Non-pigmented ciliary epithelial cell (primary cell): ENCODE results near the gene ZNF556.

Source experiments
- DNase-seq: peaks from one replicate; pipeline ENCODE4 v3.0.0-alpha.2; 2010; ENCODE audit warnings: low read depth

ZNF556 gene

DNA sequence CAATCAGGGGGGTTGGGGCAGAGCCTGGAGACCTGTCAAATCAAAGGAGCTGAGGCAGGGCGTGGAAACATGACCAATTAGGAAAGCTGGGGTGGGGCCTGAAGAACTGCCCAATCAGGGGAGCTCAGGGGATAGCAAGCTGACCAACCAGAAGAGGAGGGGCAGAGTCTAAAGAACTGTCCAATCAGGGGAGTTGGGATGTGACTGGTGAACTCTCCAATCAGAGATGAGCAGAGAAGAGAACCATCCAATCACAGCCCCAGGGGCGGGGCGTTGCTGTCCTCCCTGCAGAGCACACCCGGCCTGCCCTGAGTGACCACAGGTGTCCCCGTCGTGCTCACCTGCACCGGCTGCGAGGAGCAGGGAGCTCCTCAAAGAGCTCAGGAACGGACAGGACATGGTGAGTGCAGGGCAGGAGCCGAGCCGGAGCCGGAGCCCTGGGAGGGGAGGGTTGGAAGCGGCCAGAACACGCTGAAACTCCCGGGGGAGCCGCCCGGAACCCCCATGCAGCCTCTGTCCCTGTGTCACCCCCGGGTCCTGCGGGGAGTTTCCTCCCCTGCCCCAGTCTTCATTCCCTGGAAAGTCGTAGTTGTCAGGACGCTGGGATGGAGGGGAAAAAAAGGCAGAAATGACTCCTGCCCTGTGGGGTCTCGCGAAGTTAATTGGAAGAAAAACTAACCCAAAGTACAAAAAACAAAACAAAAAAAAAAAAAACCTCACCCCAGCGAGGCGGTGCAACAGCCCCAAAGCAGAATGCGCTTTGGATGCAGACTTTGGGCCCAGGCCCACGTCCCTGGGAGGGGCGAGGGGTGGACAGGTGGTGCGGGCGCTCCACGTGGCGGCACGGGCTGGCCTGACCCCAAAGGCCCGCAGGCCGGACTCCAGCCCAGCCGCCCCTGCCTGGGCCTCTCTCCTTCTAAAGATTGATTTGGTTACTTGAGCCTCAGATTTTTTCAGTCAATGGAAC is at the start of gene ZNF556:
ZNF556 (plus strand) TSS at position 311 of the 967 bp plus-strand sequence; CDS start at position 398, 87 bp downstream.
- DNase-seq = no peak

GRCh38 chr19:2819540-2820111 is 47.5 kb upstream of the ZNF556 start, which contains the start of gene ZNF554:
Gene ZNF554, plus strand, starts transcription at chr19:2819868. Its CDS starts 204 bp downstream, at chr19:2820072.
- peak; percentile 73 for DNase-seq

DNA sequence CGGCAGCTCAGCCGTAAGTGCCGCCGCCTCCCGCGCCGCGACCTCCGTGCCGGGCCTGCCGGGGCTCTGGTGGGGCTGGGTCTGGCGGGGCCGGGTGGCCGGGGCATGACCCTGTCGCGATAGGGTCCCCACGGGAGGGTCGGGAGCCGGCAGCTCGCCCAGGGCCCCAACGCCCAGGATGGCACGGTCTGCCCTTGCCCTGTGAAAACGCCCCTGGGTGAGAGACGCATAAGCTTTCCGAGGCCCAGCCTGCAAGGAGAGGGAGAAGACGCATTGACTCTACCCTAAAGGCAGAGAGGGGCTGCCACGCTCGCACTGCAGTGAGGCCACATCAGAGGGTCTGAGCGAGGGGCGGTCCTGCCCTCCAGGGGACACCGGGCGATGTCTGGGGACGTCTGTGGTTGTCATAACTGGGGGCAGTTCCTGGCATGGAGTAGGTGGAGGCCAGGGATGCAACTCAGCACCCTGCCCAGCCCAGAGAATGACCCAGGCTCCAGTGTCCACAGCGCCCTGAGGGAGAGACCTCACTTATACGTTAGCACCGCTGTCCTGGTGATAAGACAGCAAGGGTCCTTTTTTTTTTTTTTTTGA is 46.9 kb upstream of the ZNF556 start:
- DNase-seq = no peak

- DNase-seq = no peak
Observed at GRCh38 chr19:2822846-2823245, 44.3 kb upstream of the ZNF556 start.

DNA sequence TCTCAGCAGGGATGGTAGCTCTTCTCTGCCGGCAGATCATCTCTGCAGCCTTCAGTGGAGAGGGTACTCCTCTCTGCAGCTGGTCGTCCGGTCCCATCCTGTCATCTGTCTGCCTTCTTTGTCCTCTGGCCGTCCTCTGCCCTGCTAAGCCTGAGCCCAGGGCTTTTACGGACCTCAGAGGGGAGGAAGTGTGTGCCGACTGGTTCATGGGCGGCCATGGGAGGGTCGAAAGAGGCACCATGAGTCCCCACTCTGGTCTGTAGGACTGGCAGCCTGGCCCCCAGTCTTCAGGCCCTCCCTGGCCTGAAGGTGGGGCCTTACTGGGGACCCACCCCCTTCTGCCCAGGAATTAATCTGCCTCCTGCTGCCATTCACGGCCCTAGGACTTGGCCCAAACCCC is 43.5 kb upstream of the ZNF556 start:
- DNase-seq = no peak

GRCh38 chr19:2824129-2824528 is 43.0 kb upstream of the ZNF556 start:
- DNase-seq = no peak

DNA sequence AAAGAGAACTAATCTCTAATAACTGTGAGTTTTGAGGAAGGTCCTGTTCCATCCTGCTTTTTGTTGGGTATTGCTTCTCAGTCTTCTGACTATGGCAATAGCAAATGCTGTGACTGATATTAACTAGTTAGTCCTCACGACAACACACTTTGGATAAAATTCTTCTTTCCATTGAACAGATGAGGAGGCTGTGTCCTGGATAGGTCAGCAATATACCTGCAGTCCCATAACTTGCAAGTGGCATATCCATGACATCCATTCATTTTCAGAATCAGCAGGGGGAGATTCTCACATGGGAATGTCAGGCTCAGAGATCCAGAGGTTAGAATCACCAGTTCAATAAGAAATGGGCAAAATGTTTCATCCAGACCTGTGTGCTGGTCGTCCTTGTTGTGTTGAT is 40.1 kb upstream of the ZNF556 start:
- DNase-seq = no peak

DNA sequence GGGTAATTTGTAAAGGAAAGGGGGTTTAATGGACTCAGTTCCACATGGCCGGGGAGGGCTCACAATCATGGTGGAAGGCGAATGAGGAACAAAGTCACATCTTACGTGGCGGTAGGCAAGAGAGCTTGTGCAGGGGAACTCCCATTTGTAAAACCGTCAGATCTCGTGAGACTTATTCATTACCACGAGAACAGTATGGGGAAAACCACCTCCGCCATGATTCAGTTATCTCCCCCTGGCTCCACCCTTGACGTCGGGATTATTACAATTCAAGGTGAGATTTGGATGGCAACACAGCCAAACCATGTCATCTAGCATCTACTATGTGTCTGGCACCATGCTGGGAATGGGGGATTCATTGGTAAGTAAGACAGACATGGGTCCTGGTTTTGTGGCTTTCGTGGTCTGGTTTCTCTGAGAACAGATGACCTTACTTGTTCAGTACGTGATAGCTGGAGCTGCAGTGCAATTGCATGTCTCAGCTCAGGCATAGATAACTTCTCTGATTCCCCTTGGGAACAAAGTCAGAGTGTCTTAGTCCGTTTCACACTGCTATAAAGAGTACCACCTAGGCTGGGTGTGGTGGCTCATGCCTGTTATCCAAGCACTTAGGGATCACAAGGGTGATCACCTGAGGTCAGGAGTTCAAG is 39.2 kb upstream of the ZNF556 start:
- no peak for DNase-seq

- DNase-seq = no peak
Observed at GRCh38 chr19:2834294-2834871, 32.8 kb upstream of the ZNF556 start.

- no peak for DNase-seq
Observed at GRCh38 chr19:2837430-2837829, 29.7 kb upstream of the ZNF556 start.

GRCh38 chr19:2840794-2841791 is 26.0 kb upstream of the ZNF556 start, which contains the start of gene ZNF555:
Gene ZNF555, plus strand, starts transcription at chr19:2841475. Its CDS starts 98 bp downstream, at chr19:2841573.
- peak; percentile 94 for DNase-seq

- no peak for DNase-seq
Observed at GRCh38 chr19:2841855-2842574, 25.1 kb upstream of the ZNF556 start.

GRCh38 chr19:2845107-2845506 is 22.0 kb upstream of the ZNF556 start:
- no peak for DNase-seq

DNA sequence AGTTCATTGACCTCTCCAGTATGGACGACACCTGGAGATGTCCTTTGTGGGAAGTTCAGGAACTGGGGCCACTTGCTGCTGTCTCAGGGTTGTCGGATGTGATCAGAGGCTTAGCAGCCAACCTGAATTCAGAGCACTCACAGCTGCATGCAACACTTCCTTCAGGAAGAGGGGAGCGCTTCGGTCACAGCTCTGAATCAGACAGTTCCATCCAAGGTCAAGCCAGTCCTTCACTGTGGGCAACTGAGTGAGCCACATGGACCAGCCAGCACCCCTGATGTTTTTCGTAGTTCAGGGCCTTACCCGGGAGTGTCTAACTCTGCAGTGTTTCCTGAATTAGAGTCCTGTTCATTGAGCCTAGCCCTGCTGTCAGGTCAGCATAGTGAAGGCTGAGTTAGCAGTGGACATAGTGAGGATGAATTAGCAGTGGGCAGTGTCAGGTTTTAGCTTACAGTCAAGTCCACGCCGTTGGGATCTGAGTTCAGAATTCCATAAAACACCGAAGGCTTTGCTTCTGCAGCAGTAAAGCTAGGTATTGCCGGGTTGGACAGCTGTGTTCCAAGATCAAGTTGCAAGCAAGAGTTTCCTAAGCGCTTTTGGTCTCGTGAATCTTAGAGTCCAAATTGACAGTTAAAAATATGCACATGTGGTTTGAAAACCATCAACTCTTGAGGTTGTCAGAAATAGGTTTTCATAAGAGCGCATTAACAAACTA is 20.8 kb upstream of the ZNF556 start:
- no peak for DNase-seq

GRCh38 chr19:2847507-2847906 is 19.6 kb upstream of the ZNF556 start:
- DNase-seq = no peak

- no peak for DNase-seq
Observed at GRCh38 chr19:2848616-2849015, 18.5 kb upstream of the ZNF556 start.

DNA sequence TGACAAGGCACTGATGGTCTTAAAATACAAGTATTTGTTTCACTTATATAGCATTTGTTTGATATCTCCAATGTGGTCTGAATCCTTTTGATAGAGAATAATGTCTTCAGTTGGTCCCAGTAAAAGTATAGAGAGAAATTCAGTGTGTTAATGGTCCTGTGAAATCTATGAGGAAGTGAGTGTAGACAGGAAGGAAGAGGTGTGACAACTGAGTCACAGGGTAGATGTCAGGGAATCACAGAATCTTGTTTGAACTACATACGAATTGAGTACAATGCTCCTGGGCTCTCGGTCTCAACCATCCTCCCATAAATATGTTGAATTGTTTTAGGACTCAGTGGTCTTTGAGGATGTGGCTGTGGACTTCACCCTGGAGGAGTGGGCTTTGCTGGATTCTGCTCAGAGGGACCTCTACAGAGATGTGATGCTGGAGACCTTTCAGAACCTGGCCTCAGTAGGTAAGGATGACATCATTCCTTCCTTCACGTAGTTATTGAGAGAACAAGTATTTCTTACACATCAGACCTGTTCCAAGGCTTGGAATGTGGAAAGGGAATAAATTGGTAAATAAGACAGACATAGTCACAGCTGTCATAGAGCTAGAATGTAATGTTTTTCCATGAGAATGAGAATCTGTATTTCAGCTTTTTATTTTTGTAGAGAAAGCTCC is 16.7 kb upstream of the ZNF556 start:
- DNase-seq = no peak

- DNase-seq = no peak
Observed at GRCh38 chr19:2852598-2852997, 14.5 kb upstream of the ZNF556 start.
